Common myeloid progenitor, CD34-positive (primary cell): ENCODE measurements around the gene TNFAIP2.

Experiments used
- CTCF ChIA-PET: fragments of 350-600 bp; sonication (Branson Sonifier 250); formaldehyde crosslinking; loops from one replicate; lab custom pipeline; 2021; ENCODE audit warnings: antibody characterized with exemption; lab: Charles Lee
- POLR2A ChIA-PET: fragments of 350-600 bp; sonication (Branson Sonifier 250); formaldehyde crosslinking; loops from one replicate; lab custom pipeline; 2021; ENCODE audit warnings: antibody characterized with exemption; lab: Charles Lee
- DNase-seq, 3 donors: peaks; one replicate each; pipeline versions ENCODE4 v3.0.0 to v3.0.0-alpha.2; 2013
- H3K27ac ChIP-seq, 2 experiments: 1 replicate in 1 of 2; 2 replicates in 1 of 2; pipeline ENCODE4 v1.7.0; 2013; ENCODE audit warnings: inconsistent platforms in 2 of 2, low read length in 2 of 2, mild to moderate bottlenecking in 2 of 2, low read depth in 1 of 2, moderate library complexity in 1 of 2; ENCODE audit not compliant: severe bottlenecking in 2 of 2, insufficient read depth in 1 of 2, poor library complexity in 1 of 2
- H3K27me3 ChIP-seq, 5 experiments: replicated peaks in 2 of 5; 1 replicate in 3 of 5; 2 replicates in 2 of 5; pipeline versions ENCODE4 v1.6.1 to v1.7.0; 2013; ENCODE audit warnings: low read length in 4 of 5, mild to moderate bottlenecking in 2 of 5, moderate library complexity in 2 of 5, inconsistent platforms in 1 of 5; ENCODE audit not compliant: insufficient read depth in 5 of 5, control insufficient read depth in 4 of 5
- H3K36me3 ChIP-seq, 4 experiments: 1 replicate in 2 of 4; 2 replicates in 2 of 4; pipeline versions ENCODE4 v1.6.1 to v1.7.0; 2013; ENCODE audit warnings: low read length in 3 of 4, control low read depth in 1 of 4, mild to moderate bottlenecking in 1 of 4; ENCODE audit not compliant: control insufficient read depth in 4 of 4, insufficient read depth in 4 of 4
- H3K4me1 ChIP-seq, 4 experiments: 1 replicate in 3 of 4; 2 replicates in 1 of 4; pipeline versions ENCODE4 v1.6.1 to v1.7.1; 2013; ENCODE audit warnings: low read length in 3 of 4, mild to moderate bottlenecking in 3 of 4, control low read depth in 1 of 4, inconsistent platforms in 1 of 4, moderate library complexity in 1 of 4; ENCODE audit not compliant: control insufficient read depth in 4 of 4, insufficient read depth in 4 of 4; ENCODE audit errors: control extremely low read depth in 1 of 4
- H3K4me3 ChIP-seq, 7 experiments: 1 replicate in 4 of 7; 2 replicates in 3 of 7; pipeline versions ENCODE4 v1.5.1 to v1.7.0; 2013; ENCODE audit warnings: mild to moderate bottlenecking in 7 of 7, low read length in 6 of 7, moderate library complexity in 6 of 7, inconsistent platforms in 2 of 7, low read depth in 2 of 7, control low read depth in 1 of 7; ENCODE audit not compliant: insufficient read depth in 4 of 7, control insufficient read depth in 1 of 7; ENCODE audit errors: extremely low read depth in 1 of 7
- H3K9me3 ChIP-seq, 5 experiments: 1 replicate in 4 of 5; 2 replicates in 1 of 5; pipeline versions ENCODE4 v1.6.1 to v1.7.1; 2013; ENCODE audit warnings: low read length in 4 of 5, mild to moderate bottlenecking in 2 of 5, inconsistent platforms in 1 of 5, low read depth in 1 of 5, moderate library complexity in 1 of 5; ENCODE audit not compliant: control insufficient read depth in 4 of 5, insufficient read depth in 2 of 5; ENCODE audit errors: control extremely low read depth in 1 of 5
- WGBS: methylation state at CpG from one replicate; pipeline ENCODE4 v1.1.5; 2013; ENCODE audit not compliant: insufficient coverage; 5-methylcytosine and 5-hydroxymethylcytosine counted together

TNFAIP2 gene

DNA sequence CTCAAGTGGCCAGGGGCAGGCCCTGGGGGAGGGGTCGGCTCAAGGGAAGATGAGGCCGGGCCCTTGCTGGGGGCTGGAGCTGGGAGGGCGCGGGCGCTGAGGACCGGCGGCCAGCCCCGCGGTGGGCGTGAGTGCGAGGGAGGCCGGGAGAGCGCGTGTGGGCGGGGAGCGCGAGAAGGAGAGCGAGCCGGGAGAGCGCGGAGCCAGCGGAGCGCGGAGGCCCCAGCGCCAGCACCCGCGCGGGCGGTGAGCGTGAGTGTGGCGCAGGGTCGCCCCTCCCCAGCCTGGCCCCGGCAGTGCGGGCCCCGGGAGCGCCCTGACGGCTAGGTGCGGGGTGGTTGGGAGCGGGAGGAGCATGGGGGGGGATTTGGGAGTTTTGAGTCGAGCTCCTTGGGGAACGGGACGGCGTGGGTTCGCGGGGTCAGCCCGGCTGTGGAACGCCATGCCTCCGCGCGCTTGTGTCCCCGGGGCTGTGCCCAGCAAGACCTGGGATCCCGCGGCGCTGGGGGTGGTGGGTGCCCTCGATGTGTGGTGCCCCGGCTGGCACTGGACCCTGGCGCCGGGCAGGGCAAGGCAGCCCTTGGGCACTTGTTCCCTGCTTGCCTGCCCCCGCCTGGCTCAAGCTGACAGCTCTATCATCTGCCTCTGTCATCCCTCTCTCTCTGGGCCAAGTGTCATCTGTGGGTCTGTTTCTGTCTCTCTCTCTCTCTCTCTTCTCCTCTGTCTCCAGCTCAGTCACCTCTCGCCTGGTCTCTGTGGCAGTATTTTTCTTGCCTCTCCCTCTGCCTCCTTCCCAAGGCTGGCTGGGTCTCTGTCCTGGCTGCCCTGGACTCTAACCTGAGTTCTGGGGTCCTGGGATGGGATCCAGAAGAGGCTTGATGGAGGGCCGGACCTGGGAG, 39.0 kb upstream of the TNFAIP2 start, which contains the start of gene LBHD2:
LBHD2 (plus strand) TSS at position 190 of the 899 bp plus-strand sequence. CDS start 1,803 bp downstream, outside the sequence.
- peak in 1 of 3 donors; percentile 22 for DNase-seq
- no peak within 1 kb of the TSS for H3K27ac ChIP-seq
- POLR2A ChIA-PET: no interaction called here
- peaks cover 0 to 56% (median 17%) of the 10 kb centered on the region in 5 experiments for H3K27me3 ChIP-seq
- H3K4me1 ChIP-seq: peaks cover 0 to 11% (median 3%) of the 10 kb centered on the region in 4 experiments
- H3K4me3 ChIP-seq: peak within 1 kb of the TSS in 2 of 7 experiments; percentile 5 to 28
- no peaks in the 10 kb centered on the region for H3K36me3 ChIP-seq
- 28% methylated on average over 38 of the region's 61 CpGs for WGBS
- CTCF ChIA-PET: interaction anchor here (0.7 to 1.1 kb wide), 2 partner anchors 21 to 56 kb away, joined by 3 to 4 read pairs; no protein-coding TSS in a partner anchor
- H3K9me3 ChIP-seq: peaks cover 0 to 4% (median 0%) of the 10 kb centered on the region in 5 experiments

DNA sequence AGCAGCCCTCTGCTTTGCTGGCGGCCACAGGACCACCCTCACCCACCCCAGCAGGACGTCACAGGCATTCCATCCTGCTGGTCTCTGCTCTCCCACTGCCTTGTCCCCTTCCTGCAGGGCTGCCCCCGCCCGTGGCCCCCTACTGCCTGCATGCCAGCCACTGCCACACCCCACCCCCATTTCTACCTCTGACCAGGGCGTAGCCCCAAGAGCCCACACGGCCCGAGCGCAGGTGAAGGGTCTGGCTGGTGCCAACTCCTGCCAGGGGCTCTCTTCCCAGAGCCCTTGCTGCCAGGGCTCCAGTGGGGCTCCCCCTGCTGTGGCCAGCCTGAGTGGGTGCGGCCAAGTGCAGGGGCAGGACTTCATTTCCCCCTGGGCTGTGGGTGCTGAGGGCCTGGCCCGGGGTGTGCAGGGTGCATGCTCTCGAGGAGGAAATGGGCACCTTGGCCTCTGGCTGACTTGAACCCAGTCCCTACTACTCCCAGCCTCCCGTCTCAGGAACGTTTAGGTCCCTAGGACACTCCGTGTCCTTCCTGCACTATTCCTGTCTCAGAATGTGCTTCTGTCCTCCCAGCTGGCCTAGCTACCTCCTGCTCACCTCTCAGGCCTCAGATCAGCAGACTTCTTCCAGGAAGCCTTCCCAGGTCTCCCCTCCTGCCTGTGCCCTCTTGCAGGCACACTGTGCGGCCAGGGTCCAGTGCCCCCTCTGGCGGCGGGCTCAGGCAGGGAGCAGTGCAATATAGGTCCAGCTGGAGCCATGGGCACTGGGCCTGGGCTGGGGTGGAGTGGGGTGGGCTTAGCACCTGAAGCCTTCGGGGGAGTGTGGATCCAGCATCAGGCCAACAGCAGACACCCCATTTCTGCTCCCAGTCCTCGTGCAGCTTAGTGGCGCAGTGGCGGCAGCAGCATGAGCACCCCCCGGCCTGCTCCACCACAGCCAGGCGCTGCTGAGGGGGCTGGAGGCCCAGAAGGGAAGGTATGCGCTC, 37.9 kb upstream of the TNFAIP2 start:
- Histone ChIP-seq H3K36me3 (no peaks in the 10 kb centered on the region), H3K4me3 (no peak overlapping the region), H3K27ac (no peak overlapping the region), H3K4me1 (peaks cover 0 to 11% (median 3%) of the 10 kb centered on the region in 4 experiments), H3K27me3 (peaks cover 0 to 52% (median 15%) of the 10 kb centered on the region in 5 experiments), H3K9me3 (peaks cover 0 to 4% (median 0%) of the 10 kb centered on the region in 5 experiments)
- ChIA-PET CTCF (interaction anchor here (2.8 kb wide), 1 partner anchor 20 kb away, joined by 14 read pairs; no protein-coding TSS in a partner anchor), POLR2A (no interaction called here)
- 87% methylated on average over 15 of the region's 24 CpGs for WGBS
- DNase-seq: no peak

DNA sequence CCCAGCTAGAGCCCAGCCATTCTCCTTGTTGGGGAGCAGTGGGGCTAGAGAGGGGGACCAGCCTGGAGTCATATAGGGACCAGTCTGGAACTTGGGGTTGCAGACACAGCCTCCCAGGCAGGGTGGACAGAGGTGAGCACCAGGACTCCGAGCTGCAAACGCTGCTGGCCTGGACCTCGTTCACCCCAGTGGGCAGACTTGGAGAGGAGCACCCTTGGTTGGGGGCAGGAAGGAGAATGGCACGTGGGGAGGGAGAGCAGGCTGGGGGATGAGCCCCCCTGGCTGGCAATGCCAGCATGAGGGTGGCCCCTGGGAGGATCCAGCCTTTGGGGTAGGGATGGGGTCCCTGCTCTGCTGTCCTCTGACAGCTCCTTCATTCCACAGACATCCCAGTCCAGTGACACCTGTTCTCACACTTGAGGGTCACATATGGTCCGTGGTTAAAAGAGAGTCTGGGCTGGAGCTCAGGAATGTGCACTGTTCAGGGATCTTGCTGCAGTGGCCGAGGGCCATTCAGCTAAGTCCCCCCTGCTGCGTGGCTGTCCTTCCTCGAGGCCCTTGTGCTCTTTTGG, 36.4 kb upstream of the TNFAIP2 start:
- no peak for DNase-seq
- Histone ChIP-seq H3K27me3 (peaks cover 0 to 53% (median 20%) of the 10 kb centered on the region in 5 experiments), H3K4me1 (peaks cover 0 to 23% (median 14%) of the 10 kb centered on the region in 4 experiments), H3K9me3 (peaks cover 0 to 4% (median 0%) of the 10 kb centered on the region in 5 experiments), H3K27ac (no peak overlapping the region), H3K36me3 (no peaks in the 10 kb centered on the region), H3K4me3 (no peak overlapping the region)
- 94% methylated on average over 4 of the region's 8 CpGs for WGBS
- ChIA-PET POLR2A (no interaction called here), CTCF (interaction anchor here (0.6 to 3.4 kb wide), 7 partner anchors 8 to 205 kb away, joined by 3 to 14 read pairs (median 5); no protein-coding TSS in a partner anchor)

DNA sequence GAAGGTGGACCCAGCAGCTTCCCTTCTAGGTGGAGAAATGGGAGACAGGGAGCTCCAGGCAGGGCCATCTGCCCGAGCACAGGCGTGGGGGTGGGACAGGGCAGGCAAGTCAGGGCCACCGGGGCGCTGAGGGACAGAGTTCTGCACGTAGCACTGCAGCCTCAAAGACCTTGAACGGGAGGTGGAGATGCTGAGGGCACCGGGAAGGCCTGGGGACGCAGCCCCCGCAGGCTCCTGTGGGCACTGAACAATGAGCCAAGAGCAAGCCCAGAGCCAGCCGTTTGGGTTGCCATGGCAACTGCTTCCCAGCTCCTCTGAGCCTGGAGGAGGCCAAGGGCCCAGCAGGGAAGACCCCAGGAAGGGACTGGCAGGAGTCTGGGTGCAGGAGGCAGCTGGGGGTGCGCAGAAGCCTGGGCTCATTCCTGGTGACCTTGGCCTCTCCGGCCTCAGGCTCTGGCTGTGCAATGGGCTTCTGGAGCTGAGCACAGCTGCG, 35.9 kb upstream of the TNFAIP2 start:
- Histone ChIP-seq H3K36me3 (no peaks in the 10 kb centered on the region), H3K27me3 (peaks cover 0 to 48% (median 18%) of the 10 kb centered on the region in 5 experiments), H3K4me1 (peaks cover 0 to 23% (median 15%) of the 10 kb centered on the region in 4 experiments), H3K4me3 (no peak overlapping the region), H3K9me3 (no peaks in the 10 kb centered on the region), H3K27ac (no peak overlapping the region)
- ChIA-PET POLR2A (no interaction called here), CTCF (interaction anchor here (1.3 to 3.4 kb wide), 5 partner anchors 8 to 18 kb away, joined by 4 to 14 read pairs (median 6); no protein-coding TSS in a partner anchor)
- no peak for DNase-seq
- 91% methylated on average over 13 of the region's 13 CpGs for WGBS

DNA sequence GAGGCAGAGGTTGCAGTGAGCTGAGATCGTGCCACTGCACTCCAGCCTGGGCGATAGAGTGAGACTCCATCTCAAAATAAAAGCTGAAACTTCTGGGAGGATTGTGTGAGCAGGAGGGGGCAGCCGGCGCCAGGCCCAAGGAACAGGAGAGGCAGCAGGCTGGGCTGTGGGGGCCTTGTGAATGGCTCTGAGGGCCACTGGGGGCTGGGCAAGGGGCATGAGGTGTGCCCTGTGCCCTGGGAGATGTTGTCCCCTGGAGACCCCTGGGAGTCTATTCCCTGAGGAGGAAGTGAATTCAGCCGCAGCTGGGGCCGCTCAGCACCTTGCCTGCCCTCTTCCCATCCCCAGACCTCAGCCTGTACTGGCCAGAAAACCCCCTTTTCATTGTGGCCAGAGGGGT, 34.3 kb upstream of the TNFAIP2 start:
- Histone ChIP-seq H3K27me3 (peaks cover 0 to 36% (median 16%) of the 10 kb centered on the region in 5 experiments), H3K4me1 (peaks cover 0 to 22% (median 15%) of the 10 kb centered on the region in 4 experiments), H3K4me3 (no peak overlapping the region), H3K36me3 (no peaks in the 10 kb centered on the region), H3K27ac (no peak overlapping the region), H3K9me3 (no peaks in the 10 kb centered on the region)
- no peak for DNase-seq
- ChIA-PET POLR2A (no interaction called here), CTCF (interaction anchor here (3.4 kb wide), 1 partner anchor 11 kb away, joined by 11 read pairs; no protein-coding TSS in a partner anchor)
- WGBS: 82% methylated on average over 6 of the region's 6 CpGs
